GM12874 (cell line): ENCODE measurements around the gene CACNA2D4.

Source experiments
- CTCF ChIP-seq: IDR thresholded peaks from 2 replicates; pipeline ENCODE4 v1.5.1; 2011; ENCODE audit warnings: low read depth, mild to moderate bottlenecking, control low read depth, low read length, moderate library complexity; ENCODE audit not compliant: insufficient read depth

Gene CACNA2D4

DNA sequence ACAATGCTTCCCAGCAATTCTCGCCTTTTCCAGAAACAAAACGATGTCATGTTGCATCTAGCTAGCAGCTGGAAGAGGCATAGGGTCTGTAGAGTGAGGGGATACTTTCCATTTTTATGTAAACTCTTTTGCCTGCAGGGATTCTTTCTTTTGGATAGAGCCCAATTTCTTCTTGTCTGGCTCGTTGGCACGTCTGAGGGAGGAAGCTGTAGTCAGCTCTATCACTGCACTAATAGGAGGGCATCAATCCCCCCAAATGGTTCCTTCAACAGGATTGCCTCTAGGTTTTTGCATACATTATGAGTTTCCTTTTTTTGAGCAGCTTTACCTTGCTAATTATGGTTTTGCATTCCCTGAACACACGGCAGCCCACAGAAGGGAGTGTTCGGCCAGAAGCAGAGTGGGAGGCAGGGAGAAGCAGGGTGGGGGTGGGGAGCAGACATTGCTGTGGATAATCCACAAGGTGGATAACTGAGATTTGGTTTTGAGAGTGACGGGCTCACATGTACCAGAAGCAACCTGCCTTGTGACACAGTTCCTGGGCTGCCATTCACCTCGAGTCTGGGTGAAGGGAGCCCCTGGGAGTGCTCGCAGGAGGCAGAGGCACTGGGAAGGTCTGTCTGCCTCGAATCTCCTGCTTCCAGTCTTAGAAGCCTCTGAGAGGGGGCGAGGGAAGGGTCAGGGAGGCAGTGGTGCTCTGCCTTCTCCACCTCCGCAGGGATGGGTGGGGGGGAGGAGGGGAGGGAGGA, 73.6 kb downstream of the CACNA2D4 start:
- TF ChIP-seq CTCF = no peak

- no peak for TF ChIP-seq CTCF
Observed at GRCh38 chr12:1844223-1844622, 74.2 kb downstream of the CACNA2D4 start.

GRCh38 chr12:1843641-1844005, 74.8 kb downstream of the CACNA2D4 start:
- TF ChIP-seq CTCF = no peak

DNA sequence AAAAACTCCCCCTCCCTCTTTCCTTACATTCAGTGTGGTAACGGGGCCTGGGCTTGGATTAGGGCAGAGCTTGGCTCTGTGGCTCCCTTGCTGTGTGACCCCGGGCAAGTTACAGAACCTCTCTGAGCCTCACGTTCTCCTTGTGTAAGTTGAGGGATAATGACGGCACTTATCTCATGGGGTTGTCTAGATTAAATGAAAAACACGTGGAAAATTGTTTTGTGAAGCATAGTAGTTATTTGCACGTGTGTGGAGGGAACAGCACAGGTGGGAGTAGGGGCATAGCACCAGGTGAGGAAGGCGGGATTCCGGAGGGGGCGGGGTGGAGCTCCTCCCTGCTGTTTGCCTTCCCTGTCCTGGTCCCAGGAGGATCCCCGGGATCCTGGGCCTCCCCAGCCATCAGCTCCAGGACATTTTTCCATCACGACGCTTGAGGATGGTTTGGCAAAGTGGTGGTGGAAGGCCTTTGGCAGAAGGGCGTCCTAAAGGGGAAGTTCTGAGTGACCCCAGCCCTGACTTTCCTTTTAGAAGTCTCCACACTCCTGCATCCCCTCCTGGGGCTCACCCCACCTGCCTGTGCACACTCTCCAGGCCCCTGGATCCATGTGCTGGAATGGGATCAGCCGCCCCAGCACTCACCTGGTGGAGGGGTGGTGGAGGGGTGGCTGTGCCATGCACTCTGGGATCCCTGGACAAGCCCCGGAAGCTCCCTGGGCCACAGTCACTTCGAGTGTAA, 75.4 kb downstream of the CACNA2D4 start:
- no peak for TF ChIP-seq CTCF

- no peak for TF ChIP-seq CTCF
Observed at GRCh38 chr12:1842183-1842904, 76.1 kb downstream of the CACNA2D4 start.

DNA sequence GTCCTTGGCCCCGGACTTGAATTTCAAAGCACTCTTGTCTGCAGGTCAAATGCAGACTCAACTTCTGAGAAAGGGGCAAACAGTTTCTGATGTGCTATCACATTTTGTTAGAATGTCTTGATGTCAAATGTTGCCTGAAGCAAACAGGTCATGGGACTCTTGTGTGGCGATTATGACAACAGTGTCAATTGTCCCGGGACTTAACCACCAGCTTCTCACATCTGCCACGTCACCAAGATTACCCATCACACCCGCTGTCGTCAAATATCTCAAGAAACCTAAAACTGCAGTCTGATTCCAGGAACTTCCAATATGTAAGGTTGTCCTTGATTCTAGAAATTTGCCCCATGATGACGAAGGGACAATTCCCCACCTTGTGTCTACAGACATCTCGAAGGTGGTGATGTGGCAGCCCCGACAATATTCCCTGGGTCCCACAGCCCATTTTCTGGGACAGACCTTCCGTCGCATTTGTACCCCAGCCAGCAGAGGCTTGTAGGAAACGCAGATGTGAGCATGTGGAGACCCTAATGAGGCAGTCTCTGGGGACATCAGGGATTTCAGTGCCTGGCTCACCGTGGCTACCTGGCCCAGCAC, 76.8 kb downstream of the CACNA2D4 start:
- TF ChIP-seq CTCF = no peak

DNA sequence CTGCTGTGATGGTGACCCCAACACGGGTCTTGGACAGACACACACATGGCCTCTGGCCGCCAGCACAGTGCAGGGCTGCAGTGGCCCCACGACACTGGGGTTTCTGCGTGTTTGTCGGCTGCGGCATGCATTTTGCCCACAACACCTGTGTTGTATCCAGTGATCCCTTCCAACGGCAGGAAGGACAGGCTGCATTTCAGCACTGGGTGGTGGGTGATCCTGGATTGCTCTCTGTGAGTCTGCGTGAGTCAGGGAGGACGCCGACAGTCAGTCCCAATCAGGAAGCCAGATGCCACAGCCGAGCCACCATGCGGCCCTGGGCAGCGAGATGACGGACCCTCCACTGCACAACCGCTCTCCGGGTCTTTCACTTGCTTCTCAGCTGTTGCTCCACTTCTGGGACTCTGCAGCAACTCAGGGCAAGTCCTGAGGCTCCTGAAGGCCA, 77.4 kb downstream of the CACNA2D4 start:
- no peak for TF ChIP-seq CTCF
